Panc1 (cell line): ENCODE data around the gene ZNF831. TPM values are rescaled to one million over a fixed set of nuclear protein-coding genes. Genes with fewer than 3 reads are reported as not detected.

Experiments used
- ATAC-seq: fragments of 200-7000 bp; cut with Tn5 transposase; 2 replicates; pipeline ENCODE4 v1.9.1; 2020; ENCODE audit warnings: mild to moderate bottlenecking, moderate library complexity
- BruUV-seq: library from RNA; stranded (reverse); fragments of 400-500 nt; replicated peaks from 2 replicates; lab custom pipeline; 2021; lab: Mats Ljungman, UMichigan
- CTCF ChIA-PET: fragments of 300-600 bp; sonication (Branson Sonifier 250); formaldehyde crosslinking; loops from one replicate; lab custom pipeline; 2022; ENCODE audit warnings: antibody characterized with exemption; lab: Charles Lee
- POLR2A ChIA-PET: fragments of 300-600 bp; sonication (Branson Sonifier 250); formaldehyde crosslinking; loops from one replicate; lab custom pipeline; 2022; ENCODE audit warnings: antibody characterized with exemption; lab: Charles Lee
- DNase-seq: peaks from one replicate; pipeline ENCODE4 v3.0.0-alpha.2; 2010; ENCODE audit warnings: low read depth, low spot score
- H3K27ac ChIP-seq: 2 replicates; pipeline ENCODE4 v1.5.1; 2011; ENCODE audit warnings: mild to moderate bottlenecking, low read length, inconsistent platforms
- H3K27me3 ChIP-seq: fragments of 200-500 bp; sonication (Bioruptor generic); 2 replicates; pipeline ENCODE4 v1.6.0; 2014; ENCODE audit warnings: low read length, inconsistent platforms; ENCODE audit not compliant: control insufficient read depth, insufficient read depth
- H3K36me3 ChIP-seq: fragments of 200-500 bp; sonication (Bioruptor generic); 2 replicates; pipeline ENCODE4 v1.5.1; 2014; ENCODE audit warnings: inconsistent platforms, mild to moderate bottlenecking, low read length, moderate library complexity; ENCODE audit not compliant: control insufficient read depth, insufficient read depth
- H3K4me1 ChIP-seq: 2 replicates; pipeline ENCODE4 v1.5.1; 2011; ENCODE audit warnings: inconsistent platforms, mild to moderate bottlenecking, low read length, moderate library complexity; ENCODE audit not compliant: control insufficient read depth, insufficient read depth
- H3K4me3 ChIP-seq, 2 experiments: 2 replicates each; pipeline ENCODE4 v1.5.1; 2011 to 2012; ENCODE audit warnings: low read depth in 2 of 2, low read length in 2 of 2, mild to moderate bottlenecking in 2 of 2, inconsistent platforms in 1 of 2, moderate library complexity in 1 of 2
- H3K9me3 ChIP-seq: fragments of 200-500 bp; sonication (Bioruptor generic); 2 replicates; pipeline ENCODE4 v1.5.1; 2014; ENCODE audit warnings: low read depth, mild to moderate bottlenecking, inconsistent platforms, low read length, moderate library complexity; ENCODE audit not compliant: control insufficient read depth, insufficient read depth
- CTCF ChIP-seq: fragments of 450-650 bp; IDR thresholded peaks from 2 replicates; pipeline ENCODE4 v1.5.1; 2017; ENCODE audit warnings: mild to moderate bottlenecking
- POLR2AphosphoS5 ChIP-seq: IDR thresholded peaks from 2 replicates; pipeline ENCODE4 v1.6.1; 2012; ENCODE audit warnings: mild to moderate bottlenecking, low read depth, low read length, moderate library complexity
- REST ChIP-seq, 2 experiments: IDR thresholded peaks; 2 replicates each; pipeline ENCODE4 v1.6.1; 2011 to 2012; ENCODE audit warnings: low read depth in 2 of 2, control low read depth in 1 of 2, low read length in 1 of 2, mild to moderate bottlenecking in 1 of 2, moderate library complexity in 1 of 2; ENCODE audit not compliant: insufficient read depth in 1 of 2
- SIN3A ChIP-seq: IDR thresholded peaks from 2 replicates; pipeline ENCODE4 v1.6.1; 2012; ENCODE audit warnings: low read depth, mild to moderate bottlenecking, low read length, moderate library complexity, borderline replicate concordance; ENCODE audit not compliant: insufficient read depth
- TCF7L2 ChIP-seq: IDR thresholded peaks from 2 replicates; pipeline ENCODE4 v1.6.1; 2011; ENCODE audit warnings: mild to moderate bottlenecking, low read depth, low read length, inconsistent platforms
- in situ Hi-C: cut with HindIII; loops from 2 replicates; pipeline ENCODE4 v1.10.0; 2016; ENCODE audit warnings: low sequenced_read_pairs, low pct_unique_long_range_greater_than_20kb
- intact Hi-C: fragments of 100-400 bp; cut with micrococcal nuclease; formaldehyde crosslinking; loops from one replicate; pipeline ENCODE4 v1.10.0; 2022; ENCODE audit not compliant: unreplicated experiment
- total RNA-seq: library from RNA; stranded (reverse); gene quantifications from one replicate; pipeline ENCODE4 v1.2.1, GENCODE V29; 2021; ENCODE audit not compliant: unreplicated experiment

ZNF831 gene
- total RNA-seq, 1 experiment from 2014 or later, result 0.03 TPM

GRCh38 chr20:59207235-59207634 lies 43.6 kb downstream of the ZNF831 start:
- ATAC-seq, result no peak
- ChIA-PET CTCF (no interaction called here), POLR2A (no interaction called here)
- Histone ChIP-seq H3K4me1 (no peaks in the 10 kb centered on the region), H3K27me3 (peaks cover 22% of the 10 kb centered on the region), H3K27ac (no peak overlapping the region), H3K4me3 (no peak overlapping the region), H3K9me3 (no peaks in the 10 kb centered on the region), H3K36me3 (0 out of 2 replicates have a peak, but pooled peaks cover 2% of the 10 kb centered on the region)
- DNase-seq, result no peak
- no TSS peak for BruUV-seq
- intact Hi-C loops (no loop called here), in situ Hi-C loops (no loop called here)
- TF ChIP-seq CTCF (no peak), REST (IDR thresholded peaks at IDR 0.05; ENCODE audit: insufficient read depth in 1 of 2, low read depth in 2 of 2, low read length in 1 of 2) (no peak), SIN3A (no peak), POLR2AphosphoS5 (no peak), TCF7L2 (no peak)

GRCh38 chr20:59207742-59208357 lies 44.2 kb downstream of the ZNF831 start:
- no peak overlapping the region for H3K27ac ChIP-seq
- POLR2A ChIA-PET, result no interaction called here
- peaks cover 16% of the 10 kb centered on the region for H3K27me3 ChIP-seq
- intact Hi-C loops, result no loop called here
- no peaks in the 10 kb centered on the region for H3K9me3 ChIP-seq
- DNase-seq (no peak), ATAC-seq (no peak)
- no peak overlapping the region for H3K4me3 ChIP-seq
- H3K4me1 ChIP-seq, result no peaks in the 10 kb centered on the region
- no TSS peak for BruUV-seq
- CTCF ChIA-PET, result no interaction called here
- H3K36me3 ChIP-seq, result 0 out of 2 replicates have a peak, but pooled peaks cover 2% of the 10 kb centered on the region
- TF ChIP-seq POLR2AphosphoS5 (no peak), CTCF (peak; percentile 53)
- in situ Hi-C loops, result no loop called here
